GM19328 (cell line): ENCODE data around the gene LURAP1L.
"Not testable (repeated sequence)": the region's sequence is repeated elsewhere in the genome, so short reads cannot be mapped to it uniquely, and the experiment has no call there.

ENCODE experiments used
- ATAC-seq: cut with Tn5 transposase; IDR thresholded peaks from one replicate; pipeline ENCODE4 v1.9.1; 2021; ENCODE audit warnings: mild to moderate bottlenecking, moderate library complexity; ENCODE audit not compliant: unreplicated experiment

The LURAP1L gene

DNA sequence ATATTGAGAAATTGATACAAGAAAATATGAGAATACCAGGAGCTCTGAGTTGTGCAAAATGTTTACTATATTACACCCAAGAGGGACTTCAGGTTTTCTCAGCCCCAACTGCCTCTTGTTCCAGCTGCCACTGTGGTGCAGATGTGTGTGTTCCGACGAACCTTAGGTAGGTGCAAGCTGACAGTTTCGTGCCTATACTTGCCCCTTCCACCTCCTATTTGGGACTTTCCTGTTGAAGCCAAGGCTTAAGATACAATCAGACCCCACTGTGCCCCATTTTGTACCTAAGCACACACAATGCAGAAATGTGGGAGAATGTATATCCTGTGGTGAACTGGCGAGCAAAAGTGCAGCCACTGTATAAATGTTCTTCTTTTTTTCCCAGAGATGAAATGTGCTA is 80.2 kb downstream of the LURAP1L start:
- ATAC-seq, result no peak

GRCh38 chr9:12856603-12857002 is 81.8 kb downstream of the LURAP1L start:
- no peak for ATAC-seq

- no peak for ATAC-seq
These were observed 85.0 kb downstream of the LURAP1L start for GRCh38 chr9:12859704-12860251.

DNA sequence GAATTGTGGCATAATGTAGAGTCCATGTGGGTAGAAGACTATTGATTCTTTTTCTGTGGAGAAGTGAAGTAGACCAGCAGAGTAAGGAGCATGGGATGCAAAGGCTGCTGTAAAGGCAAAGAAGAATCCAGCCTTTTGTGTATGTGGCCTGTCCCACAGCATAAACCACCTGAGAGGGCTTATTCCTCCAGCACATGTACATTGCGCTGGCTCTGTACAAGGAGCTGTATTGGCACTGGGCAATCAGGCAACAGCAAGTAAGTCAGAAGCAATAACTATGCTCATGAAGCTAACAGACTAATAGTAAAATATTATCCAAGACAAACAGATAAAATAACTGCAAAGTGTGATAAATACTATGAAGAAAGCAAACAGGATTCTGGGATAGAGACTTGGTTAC is 86.2 kb downstream of the LURAP1L start:
- no peak for ATAC-seq

DNA sequence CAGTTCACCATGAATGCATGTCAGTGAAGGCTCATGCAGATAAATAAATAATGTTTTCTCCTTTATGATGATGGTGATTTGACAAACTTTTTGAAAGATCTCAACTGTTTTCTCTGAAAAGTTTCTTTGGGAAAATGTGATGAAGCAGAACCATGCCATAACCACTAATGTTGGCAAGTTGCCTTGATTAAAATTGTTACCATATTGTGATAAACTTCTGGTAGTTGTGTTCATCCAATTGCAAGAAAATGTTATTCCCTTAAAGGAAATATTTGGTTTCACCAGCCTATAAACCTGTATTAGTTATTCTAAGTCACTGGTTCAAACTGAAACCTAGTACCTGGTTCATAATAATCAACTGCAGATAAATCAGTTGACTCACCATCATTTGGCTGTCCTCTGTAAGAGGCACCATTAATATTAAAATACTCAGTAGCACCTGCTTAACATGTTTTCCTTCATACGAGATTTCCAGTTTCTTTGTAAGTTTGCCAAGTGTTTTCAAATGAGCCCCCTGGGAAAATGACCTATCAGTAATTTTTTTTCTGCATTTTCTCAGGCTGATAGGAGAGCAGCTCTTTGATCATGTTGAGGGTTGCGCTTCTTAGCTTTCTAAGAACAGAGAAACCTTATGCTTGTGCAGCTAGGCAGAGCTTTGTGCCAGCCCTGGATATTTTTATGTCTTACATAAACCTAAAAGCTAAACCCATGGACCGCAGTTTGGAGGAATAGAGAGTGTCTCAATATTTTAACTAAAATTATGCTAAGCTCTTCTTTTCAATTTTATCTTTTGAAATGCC is 88.0 kb downstream of the LURAP1L start:
- ATAC-seq, result no peak

DNA sequence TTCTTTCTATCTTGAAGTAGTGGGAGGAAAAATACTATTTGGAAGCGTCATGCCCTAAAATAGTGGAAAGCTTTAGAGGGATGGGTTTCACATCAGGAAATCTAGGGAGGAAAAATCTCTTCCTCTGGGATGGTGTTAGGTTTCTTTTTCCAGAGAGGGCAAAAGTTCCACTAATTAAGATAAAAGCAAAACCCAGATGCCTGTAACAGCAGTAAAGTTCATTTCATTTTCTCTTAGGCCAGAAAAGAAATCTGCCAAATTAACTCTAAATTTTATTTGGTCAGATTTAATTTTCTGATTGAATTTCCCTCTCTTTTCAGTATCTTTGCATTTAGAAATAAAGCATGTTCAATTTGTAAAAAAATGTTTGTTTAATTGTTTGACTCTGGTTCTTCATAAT is 88.8 kb downstream of the LURAP1L start:
- no peak for ATAC-seq

DNA sequence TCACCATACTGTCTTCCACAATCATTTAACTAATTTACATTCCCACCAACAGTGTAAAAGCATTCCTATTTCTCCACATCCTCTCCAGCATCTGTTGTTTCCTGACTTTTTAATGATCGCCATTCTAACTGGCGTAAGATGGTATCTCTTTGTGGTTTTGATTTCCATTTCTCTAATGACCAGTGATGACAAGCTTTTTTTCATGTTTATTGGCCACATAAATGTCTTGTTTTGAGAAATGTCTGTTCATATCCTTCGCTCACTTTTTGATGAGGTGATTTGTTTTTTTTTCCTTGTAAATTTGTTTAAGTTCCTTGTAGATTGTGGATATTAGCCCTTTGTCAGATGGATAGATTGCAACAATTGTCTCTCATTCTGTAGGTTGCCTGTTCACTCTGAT is 90.6 kb downstream of the LURAP1L start:
- not testable (repeated sequence) for ATAC-seq
